Activated CD4-positive, alpha-beta T cell treated with anti-CD3 and anti-CD28 coated beads, Interleukin-2, amount 50 U/mL, for 16 hours (primary cell): Measurements from ENCODE around the gene DHPS.
"Not testable (repeated sequence)": the region's sequence is repeated elsewhere in the genome, so short reads cannot be mapped to it uniquely, and the experiment has no call there.

ENCODE experiments used
- DNase-seq: peaks from one replicate; pipeline ENCODE4 v3.0.0-alpha.2; 2020

DHPS gene

DNA sequence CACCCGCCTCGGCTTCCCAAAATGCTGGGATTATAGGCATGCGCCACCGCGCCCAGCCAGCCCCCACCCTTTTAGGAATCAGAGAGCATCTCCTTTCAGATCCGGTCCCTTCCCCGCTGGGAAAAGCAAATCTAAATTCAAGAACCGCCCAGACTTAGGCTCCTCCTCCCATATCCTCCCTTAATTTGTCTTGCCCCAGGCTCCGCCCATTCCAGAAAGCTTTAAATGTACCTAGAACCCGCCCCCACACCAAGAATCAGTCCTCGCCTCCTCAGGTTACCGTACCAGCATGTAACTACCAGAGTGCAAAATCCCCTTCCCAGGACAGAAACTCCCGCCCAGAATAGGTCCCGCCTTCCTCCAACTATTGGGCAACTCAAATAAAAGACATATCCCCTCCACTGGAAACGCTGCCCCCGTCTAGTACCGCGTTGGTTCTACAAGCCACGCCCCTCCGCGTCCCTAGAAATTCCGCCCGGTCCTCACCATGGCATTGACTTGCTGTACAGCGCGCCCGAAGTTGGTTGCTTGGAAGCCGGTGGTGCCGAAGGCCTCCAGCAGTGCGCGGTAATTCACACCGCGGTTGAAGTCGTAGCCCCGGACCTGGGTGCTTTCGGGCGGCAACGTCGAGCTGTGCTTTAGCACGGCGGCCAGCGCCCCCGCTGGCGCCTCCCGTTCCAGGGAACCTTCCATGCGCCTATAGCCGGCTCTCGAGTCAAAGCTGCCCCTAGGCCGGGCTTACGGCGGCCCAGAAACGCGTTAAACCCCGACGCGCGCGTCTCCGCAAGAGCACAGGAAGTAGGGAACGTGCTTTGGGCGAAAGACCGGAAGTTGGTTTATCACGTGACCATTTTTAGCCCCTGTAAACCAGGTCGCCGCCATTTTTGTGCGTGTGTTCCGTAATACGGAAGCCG is at the start of gene DHPS:
TSS of gene DHPS (minus strand) at position 807 of the 914 bp plus-strand sequence. CDS start at position 693, 114 bp downstream.
- peak; percentile 96 for DNase-seq

DNA sequence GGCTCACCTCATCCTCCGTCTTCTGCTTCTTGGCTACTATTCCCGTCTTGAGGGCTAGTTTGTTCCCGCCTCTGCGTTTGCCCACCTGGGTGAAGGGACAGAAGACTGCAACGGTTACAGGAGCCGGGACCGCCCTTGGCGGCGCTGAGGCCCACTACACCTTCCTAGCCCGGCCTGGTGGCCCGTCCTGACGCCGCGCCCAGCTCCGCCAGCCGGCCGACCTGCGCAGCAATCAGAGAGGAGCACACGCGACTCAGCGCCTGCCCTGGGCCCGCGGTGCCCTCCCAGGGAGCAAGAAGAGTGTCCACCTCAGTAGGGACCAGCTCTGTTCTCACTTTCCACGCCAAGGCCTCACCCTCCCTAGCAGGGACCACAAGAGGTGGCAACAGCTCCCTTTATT is 49.7 kb upstream of the DHPS start:
- DNase-seq = no peak

DNA sequence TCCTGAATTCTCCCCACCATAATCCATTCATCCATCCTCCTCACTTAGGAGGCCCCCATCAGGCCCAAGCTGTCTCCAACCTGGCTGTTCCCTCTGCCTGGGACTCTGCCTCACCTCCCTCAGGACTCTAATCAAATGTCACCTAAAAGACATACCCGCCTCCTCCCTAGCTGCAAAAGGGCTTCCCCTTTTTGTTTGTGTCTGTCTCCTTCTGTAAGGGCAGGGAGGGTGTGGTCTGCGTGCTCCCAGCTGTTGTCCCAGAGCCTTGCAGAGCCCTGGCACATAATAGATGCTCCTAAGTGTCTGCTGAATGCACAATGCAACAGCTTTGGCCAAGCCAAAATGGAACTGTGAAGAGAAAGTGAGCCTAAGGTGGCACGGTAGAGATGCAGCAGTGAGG is 48.4 kb upstream of the DHPS start:
- DNase-seq = no peak

DNA sequence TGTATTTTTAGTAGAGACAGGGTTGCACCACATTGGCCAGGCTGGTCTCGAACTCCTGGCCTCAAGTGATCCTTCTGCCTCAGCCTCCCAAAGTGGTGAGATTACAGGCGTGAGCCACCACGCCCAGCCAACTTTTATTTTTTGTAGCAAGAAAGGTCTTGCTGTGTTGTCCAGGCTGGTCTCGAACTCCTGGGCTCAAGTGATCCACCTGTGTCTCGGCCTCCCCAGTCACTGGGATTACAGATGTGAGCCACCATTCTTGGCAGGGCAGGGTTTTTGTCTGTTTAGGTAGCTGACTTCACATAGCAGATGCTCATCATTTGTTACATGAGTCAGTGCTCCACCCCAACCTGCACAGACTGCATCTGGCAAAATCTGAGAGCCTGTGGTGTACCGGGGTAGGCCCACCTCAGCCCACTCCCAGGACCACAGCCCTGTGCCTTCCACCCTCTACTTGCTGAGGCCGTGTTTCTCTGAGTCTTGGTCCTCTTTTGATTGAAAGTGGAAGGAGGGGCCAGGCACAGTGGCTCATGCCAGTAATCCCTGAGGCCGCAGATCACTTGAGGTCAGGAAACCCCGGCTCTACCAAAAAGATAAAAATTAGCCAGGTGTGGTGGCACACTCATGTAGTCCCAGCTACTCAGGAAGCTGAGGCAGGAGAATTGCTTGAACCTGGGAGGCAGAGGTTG is 46.2 kb upstream of the DHPS start:
- DNase-seq = no peak

DNA sequence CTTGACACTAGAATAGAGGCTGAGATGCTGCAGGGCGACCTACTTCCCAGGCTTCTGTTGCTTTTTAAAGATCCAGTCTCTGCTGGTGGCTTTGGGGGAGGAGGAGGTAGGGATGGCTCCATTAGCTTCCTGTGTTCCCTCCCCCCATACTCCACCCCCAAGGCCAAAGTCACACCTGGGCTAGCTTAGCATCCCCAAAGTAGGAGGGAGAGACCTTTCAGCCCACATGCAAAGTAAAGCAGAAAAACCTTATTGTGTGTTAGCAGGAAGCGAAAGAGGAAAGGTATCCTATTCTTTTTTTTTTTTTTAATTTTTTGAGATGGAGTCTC is 45.3 kb upstream of the DHPS start:
- DNase-seq = no peak

DNA sequence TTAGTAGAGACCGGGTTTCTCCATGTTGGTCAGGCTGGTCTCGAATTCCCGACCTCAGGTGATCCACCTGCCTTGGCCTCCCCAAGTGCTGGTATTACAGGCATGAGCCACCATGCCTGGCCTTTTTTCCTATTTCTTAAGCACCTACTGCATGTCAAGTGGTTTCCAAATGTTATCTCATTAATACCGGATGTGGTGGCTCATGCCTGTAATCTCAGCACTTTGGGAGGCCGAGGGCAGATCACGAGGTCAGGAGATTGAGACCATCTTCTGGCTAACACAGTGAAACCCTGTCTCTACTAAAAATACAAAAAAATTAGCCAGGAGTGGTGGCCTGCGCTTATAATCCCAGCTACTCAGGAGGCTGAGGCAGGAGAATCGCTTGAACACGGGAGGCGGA is 43.9 kb upstream of the DHPS start:
- DNase-seq = not testable (repeated sequence)

DNA sequence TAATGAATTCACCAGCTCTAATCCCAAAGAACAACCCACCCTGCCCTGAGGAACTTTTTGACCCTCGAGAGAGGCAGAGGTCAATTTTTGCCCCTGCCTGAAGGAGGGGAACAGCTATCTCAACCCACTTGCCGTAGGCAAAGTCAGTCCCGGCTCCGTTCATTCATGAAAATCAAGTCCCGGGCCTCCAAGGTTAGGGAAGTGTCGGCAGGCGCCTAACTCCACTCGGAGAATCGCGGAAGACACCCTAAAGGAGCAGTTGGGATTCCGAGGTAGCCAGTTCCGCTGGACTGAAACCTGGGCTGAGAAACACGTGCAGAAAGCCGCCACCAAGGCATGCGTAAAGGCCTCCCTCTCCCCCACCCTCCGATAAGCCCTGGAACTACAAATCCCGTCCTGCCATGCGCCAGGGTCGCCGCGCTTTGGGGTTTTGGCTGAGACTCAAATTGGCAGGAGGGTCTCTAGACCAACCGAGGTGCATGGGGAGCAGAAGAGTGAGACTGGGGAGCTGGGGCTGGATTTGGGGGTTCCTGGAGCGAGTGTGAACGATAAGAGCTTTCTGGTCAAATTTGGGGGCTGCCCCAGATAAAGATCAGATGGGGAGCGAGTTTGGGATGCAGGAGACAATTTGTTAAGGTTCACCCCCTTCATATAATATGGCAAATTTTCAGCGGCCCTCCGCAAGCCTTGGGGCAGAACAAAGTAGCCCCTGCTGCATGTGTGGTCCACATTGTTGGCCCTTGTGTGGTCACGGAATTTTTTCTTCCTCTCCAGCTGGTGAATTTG is 42.2 kb upstream of the DHPS start, which contains the start of gene TNPO2:
TSS of gene TNPO2 (minus strand) at position 292 of the 786 bp plus-strand sequence. CDS start 2,955 bp downstream, outside the sequence.
- DNase-seq = peak; percentile 85

DNA sequence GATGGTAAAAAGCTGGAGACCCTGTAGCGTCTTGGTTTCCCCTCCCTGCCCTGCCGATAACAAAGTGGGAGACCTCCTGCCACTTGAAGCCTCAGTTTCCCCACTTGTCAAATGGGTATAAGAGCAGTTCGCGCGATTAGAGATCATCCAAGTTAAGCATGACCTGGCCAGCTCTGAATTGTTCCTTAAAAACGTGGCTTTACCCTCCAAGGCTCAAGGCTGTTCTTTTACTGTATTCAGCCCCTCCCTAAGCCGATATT is 41.6 kb upstream of the DHPS start:
- no peak for DNase-seq

DNA sequence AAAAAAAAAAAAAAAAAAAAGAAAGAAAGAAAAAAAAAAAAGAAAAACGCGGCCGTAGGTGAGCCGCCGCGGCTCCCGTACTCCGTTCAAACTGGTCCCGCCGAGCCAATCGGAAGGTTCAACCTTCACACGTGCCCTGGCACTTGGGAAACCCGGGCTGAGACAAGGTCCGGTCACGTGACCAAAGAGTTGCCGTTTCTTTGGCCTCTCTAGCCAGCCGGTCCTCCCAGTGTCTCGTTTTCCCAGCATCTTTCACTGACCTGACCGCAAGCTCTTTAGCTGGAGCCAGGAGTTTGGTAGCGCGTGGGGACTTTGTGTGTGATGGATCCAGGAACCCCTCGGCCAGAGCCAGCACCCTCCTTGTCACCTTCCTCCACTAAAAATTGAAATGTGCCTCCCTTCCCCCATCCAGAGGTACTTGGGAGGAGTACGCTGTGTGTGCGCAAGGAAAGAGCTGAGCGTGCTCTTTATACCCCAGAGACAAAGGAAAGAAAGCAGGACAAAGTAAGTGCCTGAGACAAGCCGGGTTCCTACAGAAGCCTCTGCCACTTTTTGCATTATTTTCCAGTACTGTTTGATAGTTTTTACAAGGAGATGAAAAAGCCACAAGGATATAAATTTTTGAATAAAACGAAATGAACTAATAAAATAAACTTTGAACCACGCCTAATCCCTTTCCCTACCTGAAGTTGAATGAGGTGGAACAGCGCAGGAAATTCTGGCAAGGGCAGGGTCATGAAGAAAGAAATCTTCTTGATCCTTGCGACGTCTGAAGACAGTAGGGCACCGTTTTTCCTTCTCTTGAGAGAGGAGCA is 41.1 kb upstream of the DHPS start:
- DNase-seq = peak; percentile 98

DNA sequence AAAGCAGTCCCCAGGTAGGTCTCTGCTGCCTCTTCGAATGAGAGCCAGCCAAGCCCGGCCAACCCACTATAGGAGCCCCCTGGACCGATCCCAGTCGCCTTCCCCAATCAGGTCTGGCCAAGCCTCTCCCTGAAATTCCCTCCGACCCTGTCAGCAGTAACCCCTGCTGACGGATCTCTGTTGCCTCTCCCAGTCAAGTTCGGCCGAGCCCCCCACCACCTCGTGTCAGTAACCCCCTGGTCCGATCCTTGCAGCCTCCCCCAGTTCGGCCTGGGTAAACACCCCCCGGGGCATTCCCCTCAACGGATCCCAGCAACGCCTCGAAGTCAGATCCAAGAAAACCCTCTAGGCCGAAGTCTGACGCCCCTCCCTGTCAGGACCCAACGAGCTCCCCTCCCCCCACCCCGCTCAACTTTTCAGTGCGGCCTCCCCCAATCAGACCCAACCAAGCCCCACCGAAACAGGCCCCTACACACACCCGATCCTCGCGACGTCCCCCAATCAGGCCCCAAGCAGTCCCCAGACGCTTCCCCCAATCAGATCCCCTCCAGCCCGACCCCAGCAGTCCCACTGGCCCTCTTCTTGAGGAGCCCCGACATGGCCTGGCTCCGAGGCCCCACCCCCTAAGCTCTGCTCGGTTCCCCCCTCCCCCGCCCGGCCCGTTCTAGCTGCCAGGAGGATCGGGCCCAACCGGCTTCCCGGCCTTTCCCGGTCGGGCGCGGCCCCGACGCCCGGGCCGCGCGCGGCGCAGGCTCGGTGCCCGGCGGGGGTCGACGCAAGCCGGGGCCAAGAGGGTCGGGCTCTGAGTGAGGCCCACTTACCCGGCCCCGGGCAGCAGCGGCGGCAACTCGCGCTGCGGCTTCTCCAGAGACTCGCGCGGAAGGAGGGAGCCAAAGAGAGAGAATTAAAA is 40.2 kb upstream of the DHPS start:
- peak; percentile 55 for DNase-seq

DNA sequence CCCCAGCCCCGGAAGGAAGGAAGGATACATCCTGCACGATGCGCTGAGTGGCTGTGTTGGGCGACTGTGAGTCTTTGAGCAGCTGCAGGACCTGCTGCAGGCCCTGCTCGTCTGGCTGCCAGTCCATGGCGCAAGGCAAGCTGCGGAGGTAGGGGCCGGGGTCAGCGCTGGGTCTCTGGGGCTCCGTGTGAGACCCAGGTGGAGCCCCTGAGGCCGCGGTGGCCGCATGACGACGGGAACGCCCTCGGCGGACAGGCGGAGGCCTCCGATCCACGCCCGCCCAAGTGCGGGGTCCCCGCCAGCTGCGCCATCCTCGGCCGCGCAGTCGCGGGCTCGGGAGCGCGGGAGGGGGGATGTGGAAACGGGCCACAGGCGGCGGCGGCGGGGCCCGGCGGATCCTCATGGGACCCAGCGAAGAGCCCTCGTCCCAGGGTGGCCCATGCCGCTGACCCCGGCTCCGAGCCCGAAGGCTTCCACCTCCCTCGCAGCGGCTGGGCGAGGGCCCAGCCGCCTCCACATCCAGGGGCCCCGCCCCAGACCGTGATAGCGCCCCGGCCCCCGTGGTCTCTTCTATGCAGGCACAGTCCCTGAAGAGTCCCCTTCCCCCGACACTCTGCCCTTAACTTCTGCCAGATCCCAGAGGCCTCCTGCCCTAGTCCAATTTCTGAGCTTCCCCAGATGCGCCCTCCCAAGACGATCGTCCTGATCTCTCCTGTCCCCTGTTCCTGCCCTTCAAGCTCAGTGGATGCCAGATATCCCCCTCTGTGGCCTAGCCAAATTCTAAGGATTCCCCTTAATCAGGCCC is 39.4 kb upstream of the DHPS start:
- no peak for DNase-seq

DNA sequence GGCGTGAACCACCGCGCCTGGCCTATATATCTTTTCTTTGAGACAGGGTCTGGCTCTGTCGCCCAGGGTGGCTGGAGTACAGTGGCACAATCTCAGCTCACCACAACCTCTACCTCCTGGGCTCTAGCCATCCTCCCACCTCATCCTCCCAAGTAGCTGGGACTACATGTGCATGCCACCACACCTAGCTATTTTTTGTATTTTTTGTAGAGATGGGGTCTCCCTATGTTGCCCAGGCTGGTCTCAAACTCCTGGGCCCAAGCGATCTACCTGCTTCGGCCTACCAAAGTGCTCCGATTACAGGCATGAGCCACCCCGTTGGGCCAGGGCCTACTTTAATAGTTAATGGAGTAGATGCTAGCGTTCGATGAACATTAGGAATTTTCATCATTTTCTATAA is 38.6 kb upstream of the DHPS start:
- DNase-seq = no peak

DNA sequence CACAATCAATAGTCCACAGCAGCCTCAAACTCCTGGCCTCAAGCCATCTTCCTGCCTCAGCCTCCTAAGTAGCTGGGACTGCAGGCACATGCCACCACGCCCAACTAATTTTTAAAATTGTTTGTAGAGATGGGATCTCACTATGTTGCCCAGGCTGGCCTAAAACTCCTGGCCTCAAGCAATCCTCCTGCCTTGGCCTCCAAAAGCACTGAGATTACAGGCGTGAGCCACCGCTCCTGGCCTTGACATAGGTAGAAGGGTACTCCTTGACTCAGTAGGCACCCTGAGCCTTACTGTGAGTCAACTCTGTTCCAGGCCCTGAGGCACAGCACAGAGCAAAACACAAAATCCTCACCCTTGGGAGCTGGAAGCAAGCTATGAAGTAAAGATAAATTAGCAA is 34.2 kb upstream of the DHPS start:
- no peak for DNase-seq

DNA sequence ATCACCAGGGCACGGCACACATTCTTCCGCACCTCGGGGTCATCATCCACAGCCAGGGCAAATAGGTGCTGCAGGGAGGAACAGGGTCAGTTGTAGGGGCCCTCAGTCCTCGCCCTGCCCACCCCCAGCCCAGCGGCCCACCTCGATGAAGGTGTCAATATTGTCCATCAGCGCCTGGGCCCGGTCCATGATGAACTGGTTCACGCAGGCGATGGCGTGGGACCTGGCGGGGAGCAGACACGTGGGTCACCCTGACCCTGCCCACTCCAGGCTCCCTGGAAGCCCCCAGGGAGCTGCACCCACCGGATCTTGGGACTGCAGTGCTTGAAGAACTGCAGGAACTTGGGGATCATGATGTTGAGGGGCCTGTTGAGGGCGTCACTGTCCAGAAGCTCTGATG is 33.4 kb upstream of the DHPS start:
- no peak for DNase-seq

DNA sequence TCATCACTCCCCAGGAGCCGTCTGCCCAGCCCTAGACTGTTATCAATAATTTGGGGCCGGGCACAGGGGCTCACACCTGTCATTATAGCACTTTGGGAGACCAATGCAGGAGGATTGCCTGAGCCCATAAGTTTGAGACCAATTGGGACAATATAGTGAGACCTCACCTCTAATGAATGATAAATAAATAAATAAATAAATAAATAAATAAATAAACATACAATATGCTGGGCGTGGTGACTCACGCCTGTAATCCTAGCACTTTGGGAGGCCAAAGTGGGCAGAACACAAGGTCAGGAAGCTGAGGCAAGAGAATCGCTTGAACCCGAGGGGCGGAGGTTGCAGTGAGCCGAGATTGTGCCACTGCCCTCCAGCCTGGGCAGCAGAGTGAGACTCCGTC is 31.6 kb upstream of the DHPS start:
- not testable (repeated sequence) for DNase-seq

DNA sequence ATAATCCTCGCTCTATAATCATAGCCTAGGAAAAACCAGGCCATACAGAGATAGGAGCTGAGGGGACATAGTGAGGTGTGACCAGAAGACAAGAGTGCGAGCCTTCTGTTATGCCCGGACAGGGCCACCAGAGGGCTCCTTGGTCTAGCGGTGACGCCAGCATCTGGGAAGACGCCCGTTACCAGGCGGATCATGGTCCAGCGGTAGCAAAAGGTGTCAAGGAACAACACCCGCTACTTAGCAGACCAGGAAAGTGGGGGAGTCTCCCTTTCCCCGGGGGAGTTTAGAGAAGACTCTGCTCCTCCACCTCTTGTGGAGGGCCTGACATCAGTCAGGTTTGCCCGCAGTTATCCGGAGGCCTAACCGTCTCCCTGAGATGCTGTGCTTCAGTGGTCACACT is 30.4 kb upstream of the DHPS start:
- DNase-seq = not testable (repeated sequence)

DNA sequence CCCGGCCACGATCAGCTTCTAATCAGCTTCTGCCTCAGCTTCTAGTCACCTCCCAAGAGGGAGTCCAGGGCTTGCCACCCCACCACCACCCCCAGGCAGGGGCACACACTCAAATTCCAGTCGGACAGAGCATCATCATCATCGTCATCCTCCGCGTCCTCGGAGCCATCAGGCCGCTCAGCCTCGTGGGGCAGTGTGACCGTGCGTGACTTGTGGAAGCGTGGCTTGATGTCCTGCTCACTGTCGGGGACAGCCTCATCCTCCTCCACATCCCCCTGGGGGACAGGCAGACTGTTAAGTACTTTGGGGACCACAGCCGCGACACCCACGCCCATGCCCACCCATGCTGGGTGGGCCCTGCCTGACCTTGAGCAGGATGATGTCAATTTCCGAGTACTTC is 29.5 kb upstream of the DHPS start:
- no peak for DNase-seq

DNA sequence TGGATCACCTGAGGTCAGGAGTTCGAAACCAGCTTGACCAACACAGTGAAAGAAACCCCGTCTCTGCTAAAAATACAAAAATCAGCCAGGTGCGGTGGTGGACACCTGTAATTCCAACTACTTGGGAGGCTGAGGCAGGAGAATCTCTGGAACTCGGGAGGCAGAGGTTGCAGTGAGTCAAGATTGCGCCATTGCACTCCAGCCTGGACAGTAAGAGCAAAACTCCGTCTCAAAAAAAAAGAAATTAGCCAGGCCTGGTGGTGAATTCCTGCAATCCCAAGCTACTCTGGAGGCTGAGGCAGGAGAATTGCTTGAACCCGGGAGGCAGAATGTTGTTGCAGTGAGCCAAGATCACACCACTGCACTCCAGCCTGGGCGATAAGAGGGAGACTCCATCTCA is 27.0 kb upstream of the DHPS start:
- no peak for DNase-seq

DNA sequence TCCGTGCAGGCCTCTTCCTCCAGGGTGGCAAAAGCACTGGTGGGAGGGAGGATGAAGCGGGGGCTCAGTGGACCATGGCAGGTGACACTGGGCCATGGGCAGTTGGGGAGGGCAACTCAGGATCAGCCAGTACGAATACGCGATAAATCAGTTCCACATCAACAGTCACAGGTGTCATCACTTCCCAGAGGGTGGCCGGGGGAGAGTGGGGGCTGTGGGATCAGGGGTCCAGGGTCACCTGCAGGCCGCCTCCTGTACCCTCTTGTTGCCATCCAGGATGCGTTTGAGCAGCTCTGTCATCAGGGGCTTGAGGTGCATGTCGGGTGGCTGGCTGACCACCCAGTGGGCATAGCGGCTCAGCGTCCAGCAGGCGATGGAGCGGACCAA is 24.6 kb upstream of the DHPS start:
- DNase-seq = no peak

DNA sequence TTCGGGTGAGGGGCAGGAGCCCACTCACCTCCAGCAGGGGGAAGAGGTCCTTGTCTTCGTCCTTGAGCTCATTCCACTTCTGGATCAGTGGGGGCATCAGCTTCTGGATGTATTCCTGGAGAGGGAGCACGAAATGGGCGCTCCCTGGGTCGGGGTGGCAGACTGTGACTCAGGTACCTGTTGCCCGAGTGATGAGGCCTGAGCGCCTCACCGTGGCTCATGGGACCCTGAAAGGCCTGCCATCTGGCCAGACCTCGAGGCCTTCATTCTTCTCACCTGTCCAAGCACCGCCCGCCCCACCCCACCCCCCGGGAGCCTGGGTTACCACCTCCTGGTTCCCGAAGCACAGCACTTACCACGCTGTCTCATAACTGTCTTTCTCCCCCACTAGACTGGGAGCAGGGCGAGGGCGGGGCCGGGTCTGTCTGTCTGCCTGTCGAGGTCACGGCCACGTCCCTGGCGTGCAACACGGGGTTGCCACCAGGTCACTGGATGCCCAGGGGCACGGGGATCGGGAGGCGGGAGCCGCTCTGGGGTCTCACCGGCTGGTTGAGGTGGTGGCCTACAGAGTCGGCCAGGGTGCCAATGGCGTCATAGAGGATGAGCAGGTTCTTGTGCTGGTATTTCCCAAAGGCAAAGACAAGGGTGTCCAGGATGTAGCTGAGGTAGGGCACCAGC is 24.1 kb upstream of the DHPS start:
- DNase-seq = no peak
